T-helper 9 cell (primary cell): ENCODE measurements around the gene SNAP47.

Experiments used
- DNase-seq: peaks from one replicate; pipeline ENCODE4 v3.0.0-alpha.2; 2020

Gene SNAP47

DNA sequence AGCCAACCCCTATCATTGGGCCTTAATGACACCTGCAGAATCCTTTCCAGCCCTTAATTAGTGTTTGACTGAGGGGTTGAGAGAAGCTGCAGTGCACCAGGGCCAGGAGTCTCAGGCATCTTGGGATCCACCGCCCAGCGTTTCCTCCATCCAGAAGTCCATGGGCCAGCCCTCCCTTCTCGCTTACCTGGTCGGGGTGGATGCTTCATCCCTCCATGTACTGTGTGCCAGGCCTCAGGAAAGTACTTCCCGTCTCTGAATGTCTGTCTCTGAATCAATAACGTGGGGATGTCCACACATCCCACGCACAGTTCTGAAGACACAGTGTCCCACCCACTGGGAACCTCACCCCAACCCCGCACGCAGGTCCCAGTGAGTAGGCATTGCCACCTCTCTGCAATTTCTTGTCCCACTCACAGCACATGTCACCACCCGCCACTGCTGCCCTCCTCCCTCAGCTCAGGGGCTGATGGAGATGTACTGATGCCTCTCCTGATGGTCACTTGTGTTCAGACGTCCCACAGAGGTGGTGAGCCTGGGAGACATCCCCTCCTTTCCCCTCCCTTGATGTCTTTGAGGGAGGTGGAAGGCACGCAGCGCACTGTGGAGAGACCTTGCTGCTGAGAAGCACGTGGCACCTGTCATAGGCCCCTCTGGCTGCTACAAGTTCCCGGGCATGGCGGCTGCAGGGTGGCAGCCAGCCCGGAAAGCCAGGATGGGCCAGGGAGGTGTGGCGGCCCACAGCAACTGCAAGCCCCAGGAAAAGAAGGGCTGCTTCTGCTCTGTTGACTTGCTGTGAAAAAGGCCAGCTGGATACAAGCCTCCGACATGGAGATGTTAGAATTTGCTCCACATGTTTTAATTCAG is 50.8 kb downstream of the SNAP47 start:
- DNase-seq = no peak

DNA sequence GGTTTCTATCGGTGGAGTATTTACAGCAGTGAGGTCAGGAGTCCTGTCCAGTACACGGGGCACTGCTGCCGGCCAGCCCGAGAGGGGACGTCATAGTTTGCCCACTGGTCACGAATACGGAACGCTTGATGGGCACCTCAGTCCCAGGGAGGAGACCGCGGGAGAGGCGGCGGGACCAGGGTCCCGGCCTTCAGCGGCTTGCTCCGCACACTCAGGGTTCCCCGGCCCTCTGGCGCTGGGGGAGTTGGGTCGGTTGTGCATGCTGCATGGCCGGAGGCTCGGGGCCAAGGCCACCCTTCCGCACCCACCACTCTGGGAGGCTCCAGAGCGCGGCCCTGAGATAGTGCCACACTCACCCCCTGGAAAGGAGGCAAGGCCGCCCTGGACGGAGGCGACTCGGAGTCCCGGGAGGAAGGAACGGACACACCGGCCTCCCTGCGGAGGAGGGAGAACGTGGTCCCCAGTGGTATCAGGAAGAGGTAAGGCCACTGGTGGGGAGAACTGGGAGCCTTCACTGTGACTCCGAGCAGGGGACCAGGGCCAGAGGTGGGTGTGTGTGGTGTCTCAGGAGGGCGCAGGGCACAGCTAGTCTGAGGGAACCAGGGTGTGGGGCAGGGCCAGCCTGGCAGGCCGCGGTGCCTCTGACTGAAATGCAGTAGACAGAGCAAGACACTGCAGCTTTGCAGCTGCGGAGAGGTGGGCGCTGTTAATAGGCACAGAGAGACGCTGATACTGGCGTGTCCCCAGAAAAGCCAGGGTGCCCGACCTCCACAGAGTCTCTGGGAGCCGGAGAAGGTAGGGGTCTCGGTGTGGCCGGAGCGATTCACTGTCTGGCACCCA is 51.7 kb downstream of the SNAP47 start:
- DNase-seq = no peak

DNA sequence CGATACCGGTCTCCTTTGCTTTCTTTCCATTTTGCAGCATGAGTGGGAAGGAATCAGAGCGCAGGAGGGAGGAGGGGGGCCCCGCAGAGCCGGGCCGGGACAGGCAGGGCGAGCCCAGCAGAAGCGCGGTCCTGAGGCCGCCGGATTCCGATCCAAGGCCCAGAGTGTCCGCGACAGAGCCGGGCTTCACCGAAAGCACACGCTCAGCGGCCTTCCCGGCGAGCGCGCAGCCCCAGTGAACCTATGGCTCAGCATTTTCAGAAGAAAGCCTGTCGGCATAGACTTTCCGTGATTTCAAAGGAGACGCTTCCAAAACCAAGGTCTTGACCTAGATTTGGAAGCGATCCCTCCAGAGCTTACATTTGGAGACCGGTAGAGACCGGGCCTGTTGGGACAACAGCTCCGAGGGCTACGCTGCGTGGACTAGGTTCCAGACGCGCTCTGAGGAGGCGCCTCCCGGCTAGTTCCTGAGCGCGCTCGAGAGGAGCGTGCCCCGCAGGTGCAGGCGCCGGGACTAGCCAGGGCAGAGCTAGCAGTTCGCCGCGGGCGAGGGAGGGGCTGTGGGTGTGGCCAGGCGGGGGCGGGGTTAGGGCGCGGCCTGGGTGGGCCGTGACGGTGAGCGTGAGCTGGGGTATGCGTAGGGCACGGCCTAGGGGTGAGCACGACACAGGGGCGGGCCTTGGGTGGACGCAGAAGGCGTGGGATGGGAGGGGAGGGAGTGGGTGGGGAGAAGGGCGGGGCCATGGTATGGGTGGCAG is 52.5 kb downstream of the SNAP47 start:
- DNase-seq = peak; percentile 97

DNA sequence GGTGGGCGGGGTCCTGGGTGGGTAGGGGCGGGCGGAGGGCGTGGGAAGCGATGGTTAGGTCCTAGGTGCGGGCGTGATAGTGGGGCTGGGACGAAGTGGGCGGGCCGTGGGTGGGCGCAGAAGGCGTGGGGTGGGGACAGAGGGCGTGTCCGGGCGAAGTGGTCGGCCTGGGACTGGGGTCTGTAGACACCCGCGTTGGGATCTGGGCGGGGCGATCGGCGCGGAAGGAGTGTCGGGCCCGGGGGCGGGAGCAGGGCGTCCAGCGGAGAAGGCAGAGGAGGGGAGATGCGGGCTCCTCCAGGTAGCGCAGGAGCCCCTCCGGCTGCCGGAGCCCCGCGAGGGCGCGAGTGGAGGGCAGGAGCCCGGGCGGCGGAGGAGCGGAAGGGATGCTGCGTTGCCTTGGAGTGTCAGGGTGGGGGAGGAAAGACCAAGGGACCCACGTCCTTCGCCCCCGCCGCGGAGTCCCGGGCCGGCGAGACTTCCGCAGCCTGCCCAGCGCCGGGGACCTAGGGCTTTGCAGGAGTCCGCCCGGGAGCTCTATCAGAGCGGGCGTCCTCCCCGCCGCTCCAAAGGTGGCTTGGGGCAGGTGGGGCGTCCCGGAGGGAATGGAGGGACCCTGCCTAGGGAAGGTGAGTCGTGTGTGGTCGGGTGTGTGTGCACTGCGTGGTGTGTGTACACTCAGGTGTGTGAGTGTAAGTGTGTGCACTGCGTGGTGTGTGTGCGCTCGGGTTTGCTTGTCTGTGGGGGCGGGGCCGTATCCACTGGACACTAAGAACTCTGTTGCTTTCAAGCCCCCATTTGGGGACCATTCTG is 53.2 kb downstream of the SNAP47 start:
- no peak for DNase-seq

DNA sequence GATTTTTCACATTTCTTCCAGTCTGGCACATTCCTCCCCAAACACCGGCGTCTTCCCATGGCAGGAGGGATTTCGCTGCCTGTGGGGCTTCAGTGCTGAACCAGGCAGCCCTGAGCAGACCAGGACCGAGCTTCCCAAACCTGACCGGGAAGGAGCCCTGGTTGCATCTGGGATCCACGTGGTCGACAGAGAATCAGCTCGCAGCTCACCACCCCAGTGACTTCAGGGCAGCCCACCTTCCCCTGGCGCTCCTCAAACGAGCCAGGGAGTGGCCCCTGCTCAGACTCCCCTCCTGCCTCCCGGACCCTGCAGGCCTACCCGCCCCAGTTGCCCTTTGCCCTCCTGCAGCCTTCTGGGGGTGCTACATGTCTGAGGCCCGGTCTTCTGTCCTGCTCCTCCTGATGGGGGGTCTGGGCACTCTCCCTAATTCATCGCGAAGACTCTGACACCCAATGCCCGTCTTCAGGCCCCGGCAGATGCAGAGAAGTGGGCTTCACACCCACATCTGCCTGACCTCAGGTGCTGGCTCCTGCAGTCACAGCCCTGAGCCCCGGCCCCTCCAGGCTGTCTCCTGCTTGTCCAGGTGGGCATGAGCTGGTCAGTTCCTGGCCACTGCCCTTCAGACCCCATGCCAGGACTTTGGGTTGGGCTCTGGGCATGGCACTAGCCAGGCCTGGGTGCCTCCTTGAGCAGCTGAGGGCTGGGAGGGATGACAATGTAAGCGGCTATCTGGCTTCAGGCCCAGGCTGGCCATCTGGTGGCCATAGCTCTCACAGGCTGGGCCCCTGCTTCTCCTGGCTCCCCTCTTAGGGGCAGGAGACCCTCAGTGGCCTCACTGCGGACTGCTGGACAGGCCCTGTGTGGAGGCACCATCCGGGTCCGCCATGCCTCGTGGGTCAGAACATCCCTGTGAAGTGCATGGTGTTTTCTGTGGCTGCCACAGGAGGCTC is 54.1 kb downstream of the SNAP47 start:
- DNase-seq = no peak

DNA sequence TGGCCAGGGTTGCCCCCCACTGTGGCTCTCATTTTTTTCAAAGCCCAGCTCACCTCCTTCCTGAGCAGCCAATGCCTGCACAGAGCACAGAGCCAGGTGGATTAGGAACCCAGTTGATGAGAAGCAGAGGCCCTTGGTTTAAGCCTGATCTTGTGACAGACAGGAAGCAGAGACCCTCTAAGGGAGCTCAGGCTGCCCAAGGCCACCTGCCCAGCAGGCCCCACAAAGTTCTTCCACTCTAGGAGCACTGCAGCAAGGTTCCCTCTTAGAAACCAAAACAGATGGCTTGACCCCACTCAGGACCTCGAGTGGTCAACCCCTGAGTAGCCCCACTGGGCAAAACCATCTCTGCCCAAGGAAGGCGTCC is 54.8 kb downstream of the SNAP47 start:
- DNase-seq = no peak

DNA sequence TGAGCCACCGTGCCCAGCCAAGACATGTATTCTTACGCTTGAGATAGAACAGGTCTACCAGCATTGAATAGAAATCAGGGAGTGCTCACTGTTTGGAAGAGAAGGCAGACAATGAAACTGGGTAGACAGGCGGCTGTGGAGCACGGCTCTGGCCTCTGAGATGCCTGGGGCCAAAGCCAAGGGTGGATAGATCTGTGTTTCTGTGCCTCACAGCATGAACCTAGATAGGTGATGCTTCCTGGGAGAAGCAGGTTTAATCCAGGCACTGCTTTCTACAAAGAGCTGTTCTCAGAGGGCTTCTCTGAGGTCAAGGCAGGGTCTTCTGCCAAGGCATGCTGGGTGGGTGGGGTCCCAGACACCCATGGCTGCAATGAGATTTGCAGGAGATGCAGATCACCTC is 55.6 kb downstream of the SNAP47 start:
- no peak for DNase-seq

DNA sequence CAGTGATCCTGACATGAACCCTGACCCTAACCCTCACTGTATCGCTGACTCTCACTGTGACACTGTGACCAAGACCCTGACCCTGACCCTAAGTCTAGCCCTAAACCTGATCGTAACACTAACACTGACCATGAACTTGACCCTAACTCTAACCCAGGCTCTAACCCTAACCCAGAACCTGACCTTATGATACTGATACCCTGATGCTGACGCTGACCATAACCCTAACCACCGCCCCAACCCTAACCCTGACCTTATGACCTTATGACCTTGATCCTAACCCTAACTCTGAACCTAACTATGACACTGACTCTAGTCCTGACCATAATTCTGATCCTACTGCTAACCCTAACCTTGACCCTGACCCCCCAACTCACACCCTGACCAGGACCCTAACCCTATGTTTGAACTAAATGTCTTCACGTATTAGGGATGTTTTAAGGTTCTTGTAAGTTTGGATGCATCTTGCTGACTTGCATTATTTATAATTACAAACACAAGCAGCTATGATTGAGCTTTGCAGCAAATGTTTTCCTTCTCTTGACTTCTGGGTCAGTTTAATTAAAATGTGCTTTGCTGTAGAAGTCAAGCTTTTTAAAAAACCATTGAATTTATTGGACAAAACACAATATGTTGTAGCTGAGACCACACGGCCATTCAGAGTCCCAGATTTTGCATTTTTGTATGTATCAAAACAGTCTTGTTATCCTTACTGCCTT is 56.3 kb downstream of the SNAP47 start:
- DNase-seq = no peak

DNA sequence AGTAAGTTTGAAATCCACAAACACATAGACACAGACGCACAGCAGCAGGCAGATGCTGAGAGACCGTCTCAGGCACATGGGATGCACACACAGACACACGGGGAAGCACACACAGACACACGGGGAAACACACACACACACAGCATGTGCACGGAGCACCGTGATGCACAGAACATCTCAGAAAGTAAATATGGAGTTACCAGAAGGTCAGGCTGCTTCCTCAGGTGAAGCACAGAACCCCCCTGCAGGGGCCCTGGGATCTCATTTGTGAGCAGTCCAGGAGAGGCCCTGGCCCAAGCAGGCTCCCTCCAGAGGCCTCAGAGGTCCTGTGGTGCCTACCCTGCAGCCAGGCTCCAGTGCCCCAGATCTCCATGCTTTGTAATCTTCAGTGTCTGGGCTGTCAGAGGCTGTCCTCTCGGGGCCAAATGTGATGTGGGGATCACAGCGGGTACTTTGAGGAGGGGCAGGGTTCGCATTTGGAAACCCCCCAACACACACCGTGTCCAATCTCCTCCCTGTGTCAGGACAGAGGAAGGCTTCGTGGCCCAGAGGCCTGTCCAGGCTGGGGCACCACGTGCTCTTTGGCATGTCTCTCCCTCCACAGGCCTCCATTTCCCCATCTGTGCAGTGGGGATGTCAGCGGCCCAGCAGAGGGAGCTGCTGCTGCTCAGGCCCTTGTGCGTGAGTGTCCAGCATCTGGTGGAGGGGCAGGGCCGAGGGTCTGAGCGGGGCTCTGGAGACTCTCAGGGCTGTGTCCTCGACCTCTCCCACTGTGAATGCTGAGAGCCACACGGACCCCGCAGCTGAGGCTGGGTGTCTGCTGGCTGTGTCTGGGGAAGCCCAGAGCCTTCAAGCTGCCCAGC is 57.2 kb downstream of the SNAP47 start:
- no peak for DNase-seq

DNA sequence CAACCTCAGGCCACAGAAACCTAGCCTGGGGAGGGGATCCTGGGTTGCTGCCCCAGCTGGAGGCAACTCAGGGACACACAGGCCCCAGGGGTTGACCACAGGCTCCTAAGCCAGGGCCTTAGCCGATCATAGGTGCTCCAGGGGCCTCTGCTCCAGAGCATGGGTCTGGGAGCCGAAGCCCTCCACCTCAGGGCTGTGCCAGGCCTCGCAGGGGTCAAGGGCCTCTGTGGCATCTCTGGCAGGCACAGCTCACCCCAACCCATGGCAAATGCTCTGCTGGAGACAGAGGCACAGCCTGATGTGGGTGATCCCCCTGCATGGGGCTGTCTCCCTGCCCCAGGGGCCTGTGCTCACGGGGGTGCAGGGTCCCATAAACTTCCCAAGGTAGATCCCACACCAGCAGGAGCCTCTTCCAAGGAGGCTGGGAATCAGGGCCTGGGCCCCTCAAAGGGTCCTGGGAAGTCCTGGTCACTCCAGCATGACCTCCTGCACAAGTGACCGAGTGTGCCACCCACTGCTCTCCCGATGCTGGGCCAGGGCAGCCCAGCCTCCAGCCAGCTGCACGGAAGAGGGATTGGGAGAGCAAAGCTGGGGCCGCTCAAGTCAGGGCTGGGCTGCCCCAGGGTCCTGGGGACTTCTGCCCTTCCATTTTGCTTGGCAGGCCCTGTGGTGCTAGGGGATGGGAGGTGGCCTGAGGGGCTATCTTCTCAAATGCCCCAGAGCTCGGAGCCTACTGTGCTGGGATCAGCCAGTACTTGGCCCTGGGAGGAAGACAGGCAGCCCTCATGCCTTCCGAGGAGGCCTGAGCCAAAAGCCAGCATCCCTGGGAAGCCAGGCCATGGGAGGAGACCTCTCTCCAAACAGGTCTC is 58.1 kb downstream of the SNAP47 start:
- DNase-seq = no peak

DNA sequence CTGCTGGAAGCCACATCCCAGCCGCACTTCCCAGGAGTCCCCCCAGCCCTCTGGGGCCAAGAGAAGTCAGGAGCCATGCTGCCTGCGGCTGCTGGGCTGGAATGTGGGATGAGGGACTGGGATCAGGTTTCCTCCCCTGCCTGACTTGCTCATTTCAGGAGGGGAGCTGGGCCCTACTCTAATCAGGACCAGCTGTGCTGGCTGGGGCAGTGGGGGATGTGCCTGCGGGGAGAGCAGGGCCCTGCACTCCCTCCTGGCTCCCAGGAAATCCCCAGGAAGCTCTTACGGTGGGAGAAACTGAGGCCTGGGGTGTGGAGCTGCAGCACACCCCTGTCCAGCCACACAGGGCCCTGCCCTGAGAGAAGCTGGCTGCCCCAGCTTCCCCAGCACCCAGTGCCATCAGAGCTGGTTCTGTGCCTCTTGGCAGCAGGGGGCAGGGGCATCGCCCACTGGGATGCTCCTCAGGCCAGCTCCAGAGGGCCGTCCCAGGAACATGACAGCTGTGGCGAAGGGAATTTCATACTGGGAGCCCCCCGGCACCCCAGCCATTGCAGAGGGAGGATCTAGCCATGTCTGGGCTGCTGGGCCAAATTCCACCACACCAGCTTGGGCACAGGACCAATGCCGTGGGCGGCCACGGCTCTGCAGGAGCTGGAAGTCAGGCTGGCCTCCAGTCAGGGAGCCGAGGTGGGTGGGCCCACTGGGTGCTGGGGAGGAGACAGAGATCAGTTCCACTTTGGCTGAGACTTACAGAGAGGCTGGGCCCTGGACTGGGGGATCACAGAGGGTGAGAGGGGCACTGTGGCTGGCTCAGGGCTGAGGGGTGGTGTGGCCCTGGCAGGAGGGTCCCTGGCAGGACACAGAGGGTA is 58.9 kb downstream of the SNAP47 start:
- no peak for DNase-seq

DNA sequence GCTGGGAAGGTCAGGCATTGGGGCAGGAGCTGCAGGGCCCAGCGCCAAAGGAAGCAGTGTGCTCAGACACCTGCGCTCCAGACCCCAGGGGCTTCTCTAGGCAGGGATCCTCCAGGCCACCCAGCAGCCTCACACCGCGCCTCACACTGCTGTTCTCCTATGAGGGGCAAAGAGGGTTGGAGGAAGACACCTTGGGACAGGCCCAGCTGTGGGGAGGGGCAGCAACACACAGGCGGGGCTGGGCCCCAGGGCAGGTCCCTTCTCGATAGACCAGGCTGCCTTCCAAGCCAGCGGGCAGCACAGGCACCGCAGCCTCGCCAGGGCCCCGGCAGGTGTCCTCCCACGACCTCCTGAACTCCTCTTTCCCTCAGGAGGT is 59.6 kb downstream of the SNAP47 start:
- no peak for DNase-seq

DNA sequence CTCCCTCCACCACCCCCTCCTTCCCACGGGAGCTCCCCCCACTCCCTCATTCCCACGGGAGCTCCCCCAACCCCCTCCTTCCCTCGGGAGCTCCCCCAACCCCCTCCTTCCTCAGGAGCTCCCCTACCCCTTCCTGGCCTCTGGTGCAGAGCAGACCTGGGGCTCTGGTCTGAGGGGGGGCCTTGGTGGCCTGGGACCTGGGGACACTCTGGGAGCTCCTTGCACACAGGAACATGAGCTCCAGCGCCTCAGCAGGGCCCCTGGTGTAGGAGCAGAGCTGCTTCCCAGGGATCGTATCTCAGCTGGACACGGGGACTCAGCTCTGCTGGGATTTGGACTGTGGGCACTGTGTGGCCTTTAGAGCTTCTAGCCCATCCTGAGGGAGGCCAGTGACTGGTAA is 60.5 kb downstream of the SNAP47 start:
- DNase-seq = no peak

DNA sequence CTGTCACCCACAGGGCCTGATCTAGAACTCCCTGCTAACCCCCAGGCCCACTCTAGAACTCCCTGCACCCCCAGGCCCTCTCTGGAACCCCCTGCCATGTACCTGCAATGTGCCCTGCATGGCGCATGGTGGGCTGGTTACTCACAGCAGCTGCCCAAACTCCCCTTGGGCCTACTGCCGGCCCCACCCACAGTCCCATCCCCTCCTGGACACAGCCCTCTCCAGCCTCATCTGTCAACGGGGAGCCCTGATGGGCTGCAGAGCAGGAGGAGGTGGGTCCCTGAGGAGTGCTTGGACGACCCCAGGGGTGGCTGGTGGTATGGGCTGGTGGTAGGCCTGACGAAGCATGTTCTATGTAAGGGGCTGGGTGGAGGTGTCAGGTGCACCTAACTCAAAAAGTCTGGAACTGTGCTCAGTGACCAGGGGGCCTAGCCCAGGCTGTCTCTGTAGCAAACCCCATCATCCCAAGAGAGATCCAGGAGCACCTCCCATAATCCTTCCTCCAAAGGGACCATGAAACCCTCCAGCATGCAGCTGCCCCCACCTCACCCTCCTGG is 61.2 kb downstream of the SNAP47 start:
- no peak for DNase-seq

DNA sequence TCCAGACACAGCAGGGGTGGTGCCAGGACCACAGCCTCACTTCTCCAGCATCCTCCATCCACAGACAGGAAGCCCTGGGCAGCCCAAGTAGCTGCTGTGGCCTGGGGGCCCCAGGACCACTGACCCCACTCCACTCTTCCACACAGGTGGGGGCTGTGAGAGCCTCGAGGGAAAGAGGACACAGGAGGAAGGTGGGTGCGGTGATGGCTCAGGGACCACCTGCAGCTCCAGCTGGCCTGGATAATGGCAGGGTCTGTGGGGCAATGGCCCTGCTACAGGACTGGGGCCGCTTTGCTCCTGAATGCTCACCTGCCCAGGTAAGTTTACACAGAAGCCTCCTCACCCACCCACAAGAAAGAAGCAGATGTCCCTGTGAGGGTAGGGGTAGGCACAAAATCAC is 61.9 kb downstream of the SNAP47 start:
- DNase-seq = no peak

DNA sequence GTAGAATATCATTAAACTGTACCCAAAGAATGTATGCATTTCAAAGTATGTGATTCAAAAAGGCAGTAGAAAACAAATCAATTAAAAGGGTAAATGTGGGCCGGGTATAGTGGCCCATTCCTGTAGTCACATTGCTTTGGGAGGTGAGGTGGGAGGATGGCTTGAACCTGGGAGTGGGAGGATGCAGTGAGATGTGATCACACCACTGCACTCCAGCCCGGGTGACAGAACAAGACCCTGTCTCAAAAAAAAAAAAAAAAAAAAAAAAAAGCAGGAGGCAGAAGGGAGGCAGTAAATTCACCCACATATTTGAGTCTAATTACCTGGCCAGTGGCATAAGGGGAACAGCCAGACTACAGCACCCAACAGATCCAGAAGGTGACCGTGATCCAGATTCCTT is 62.4 kb downstream of the SNAP47 start:
- DNase-seq = no peak
